HEK293 (cell line): ENCODE measurements around the gene EBF4.

Experiments used
- CTCF ChIA-PET: fragments of 350-600 bp; formaldehyde crosslinking; extraction: SDS; loops from one replicate; lab custom pipeline; 2021; ENCODE audit warnings: antibody characterized with exemption; lab: Yijun Ruan, JAX
- POLR2A ChIA-PET: fragments of 300-600 bp; formaldehyde crosslinking; extraction: SDS; loops from one replicate; lab custom pipeline; 2020; ENCODE audit warnings: antibody characterized with exemption, inconsistent platforms; lab: Yijun Ruan, JAX
- H3K27ac ChIP-seq: fragments of 200-500 bp; sonication (Bioruptor generic); 2 replicates; pipeline ENCODE4 v1.5.1; 2014; ENCODE audit warnings: low read depth, low read length, control low read depth, inconsistent platforms; ENCODE audit errors: extremely low read depth
- H3K36me3 ChIP-seq, 2 experiments: fragments of 200-500 bp in 1 of 2; sonication (Bioruptor generic) in 1 of 2; 1 replicate in 1 of 2; 2 replicates in 1 of 2; pipeline ENCODE4 v1.5.1; 2014 to 2017; ENCODE audit warnings: inconsistent platforms in 2 of 2, low read length in 2 of 2; ENCODE audit not compliant: control insufficient read depth in 2 of 2, insufficient read depth in 1 of 2
- H3K4me1 ChIP-seq: fragments of 200-500 bp; sonication (Bioruptor generic); 2 replicates; pipeline ENCODE4 v1.5.1; 2014; ENCODE audit warnings: mild to moderate bottlenecking, low read length, inconsistent platforms; ENCODE audit not compliant: control insufficient read depth, insufficient read depth
- H3K4me3 ChIP-seq: 2 replicates; pipeline ENCODE4 v1.5.1; 2011; ENCODE audit warnings: low read depth, mild to moderate bottlenecking, control low read depth, low read length, moderate library complexity
- H3K9me3 ChIP-seq: fragments of 200-500 bp; sonication (Bioruptor generic); 2 replicates; pipeline ENCODE4 v1.5.1; 2014; ENCODE audit warnings: low read depth, low read length, inconsistent platforms; ENCODE audit not compliant: control insufficient read depth, insufficient read depth
- KLF1 ChIP-seq: fragments of 450-650 bp; formaldehyde crosslinking; IDR thresholded peaks from 2 replicates; pipeline ENCODE4 v1.5.1; 2016; ENCODE audit warnings: missing biosample characterization, missing genetic modification characterization
- KLF8 ChIP-seq: fragments of 450-650 bp; formaldehyde crosslinking; IDR thresholded peaks from 2 replicates; pipeline ENCODE4 v1.5.1; 2016; ENCODE audit warnings: missing biosample characterization, missing genetic modification characterization
- REPIN1 ChIP-seq: fragments of 450-650 bp; formaldehyde crosslinking; IDR thresholded peaks from 2 replicates; pipeline ENCODE4 v1.5.1; 2017; ENCODE audit warnings: missing biosample characterization, missing genetic modification characterization, low read depth
- SP2 ChIP-seq: fragments of 450-650 bp; formaldehyde crosslinking; IDR thresholded peaks from 2 replicates; pipeline ENCODE4 v1.5.1; 2016; ENCODE audit warnings: missing biosample characterization, missing genetic modification characterization
- ZNF133 ChIP-seq: fragments of 450-650 bp; formaldehyde crosslinking; IDR thresholded peaks from 2 replicates; pipeline ENCODE4 v1.5.1; 2016; ENCODE audit warnings: missing biosample characterization, missing genetic modification characterization
- ZNF223 ChIP-seq: fragments of 450-650 bp; formaldehyde crosslinking; IDR thresholded peaks from 2 replicates; pipeline ENCODE4 v1.5.1; 2016; ENCODE audit warnings: missing biosample characterization, missing genetic modification characterization
- ZNF23 ChIP-seq: fragments of 450-650 bp; formaldehyde crosslinking; IDR thresholded peaks from 2 replicates; pipeline ENCODE4 v1.5.1; 2016; ENCODE audit warnings: missing biosample characterization, missing genetic modification characterization, borderline replicate concordance
- ZNF335 ChIP-seq: fragments of 450-650 bp; formaldehyde crosslinking; conservative IDR thresholded peaks from 2 replicates; pipeline ENCODE4 v1.5.1; 2016; ENCODE audit warnings: missing biosample characterization, missing genetic modification characterization
- ZNF341 ChIP-seq: fragments of 450-650 bp; formaldehyde crosslinking; IDR thresholded peaks from 2 replicates; pipeline ENCODE4; 2016; ENCODE audit warnings: low read depth, missing biosample characterization, missing genetic modification characterization
- ZNF366 ChIP-seq: fragments of 450-650 bp; formaldehyde crosslinking; conservative IDR thresholded peaks from 2 replicates; pipeline ENCODE4 v1.5.1; 2016; ENCODE audit warnings: missing biosample characterization, missing genetic modification characterization
- ZNF37A ChIP-seq: fragments of 450-650 bp; IDR thresholded peaks from 2 replicates; pipeline ENCODE4 v1.5.1; 2018; ENCODE audit warnings: missing biosample characterization, missing genetic modification characterization
- ZNF555 ChIP-seq: fragments of 450-650 bp; formaldehyde crosslinking; conservative IDR thresholded peaks from 2 replicates; pipeline ENCODE4 v1.5.1; 2017; ENCODE audit warnings: missing biosample characterization, mild to moderate bottlenecking, missing genetic modification characterization, inconsistent platforms
- ZNF76 ChIP-seq: fragments of 450-650 bp; formaldehyde crosslinking; IDR thresholded peaks from 2 replicates; pipeline ENCODE4; 2016; ENCODE audit warnings: low read depth, missing biosample characterization, missing genetic modification characterization, borderline replicate concordance
- TF ChIP-seq, protein P1 (sequence below): fragments of 450-650 bp; formaldehyde crosslinking; IDR thresholded peaks from 2 replicates; pipeline ENCODE4 v1.5.1; 2017; ENCODE audit warnings: missing biosample characterization, mild to moderate bottlenecking, missing genetic modification characterization, moderate library complexity
- TF ChIP-seq, protein P2 (sequence below): fragments of 450-650 bp; formaldehyde crosslinking; IDR thresholded peaks from 2 replicates; pipeline ENCODE4 v1.5.1; 2016; ENCODE audit warnings: missing biosample characterization, missing genetic modification characterization
- TF ChIP-seq, protein P3 (sequence below): fragments of 450-650 bp; formaldehyde crosslinking; conservative IDR thresholded peaks from 2 replicates; pipeline ENCODE4 v1.5.1; 2016; ENCODE audit warnings: low read depth, missing biosample characterization, missing genetic modification characterization

Gene EBF4

DNA sequence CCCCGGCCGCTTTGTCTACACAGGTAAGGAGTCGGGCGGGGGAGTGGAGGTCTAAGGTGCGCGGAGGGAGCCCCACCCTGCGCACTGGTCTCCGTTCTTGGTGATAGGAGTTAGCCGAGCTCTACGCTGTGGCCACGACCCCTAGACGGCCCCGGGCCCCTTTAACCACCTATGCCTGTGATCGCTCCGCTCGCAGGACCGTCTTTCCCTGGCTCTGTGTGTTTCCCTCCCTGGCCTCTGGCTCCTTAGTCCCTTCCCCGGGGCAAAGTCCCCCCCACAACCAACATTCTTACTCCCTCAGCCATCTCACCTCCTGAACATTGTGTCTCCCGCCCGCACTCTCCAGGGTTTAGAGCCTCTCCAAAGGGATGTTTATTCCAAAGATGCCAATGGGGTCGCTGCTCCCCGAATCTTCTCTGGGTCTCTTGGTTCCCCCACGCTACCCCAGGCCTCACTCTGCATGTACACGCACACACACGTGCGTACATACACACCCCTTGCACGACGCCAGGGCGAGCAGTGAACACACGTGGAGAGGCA, 57.4 kb downstream of the EBF4 start:
- Histone ChIP-seq H3K9me3 (no peaks in the 10 kb centered on the region), H3K27ac (no peak overlapping the region), H3K36me3 (no peaks in the 10 kb centered on the region), H3K4me3 (no peak overlapping the region), H3K4me1 (peaks cover 3% of the 10 kb centered on the region)
- ChIA-PET CTCF (no interaction called here), POLR2A (no interaction called here)
- TF ChIP-seq, protein P1, sequence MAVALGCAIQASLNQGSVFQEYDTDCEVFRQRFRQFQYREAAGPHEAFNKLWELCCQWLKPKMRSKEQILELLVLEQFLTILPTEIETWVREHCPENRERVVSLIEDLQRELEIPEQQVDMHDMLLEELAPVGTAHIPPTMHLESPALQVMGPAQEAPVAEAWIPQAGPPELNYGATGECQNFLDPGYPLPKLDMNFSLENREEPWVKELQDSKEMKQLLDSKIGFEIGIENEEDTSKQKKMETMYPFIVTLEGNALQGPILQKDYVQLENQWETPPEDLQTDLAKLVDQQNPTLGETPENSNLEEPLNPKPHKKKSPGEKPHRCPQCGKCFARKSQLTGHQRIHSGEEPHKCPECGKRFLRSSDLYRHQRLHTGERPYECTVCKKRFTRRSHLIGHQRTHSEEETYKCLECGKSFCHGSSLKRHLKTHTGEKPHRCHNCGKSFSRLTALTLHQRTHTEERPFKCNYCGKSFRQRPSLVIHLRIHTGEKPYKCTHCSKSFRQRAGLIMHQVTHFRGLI (tag by site-specific recombination) = no peak
- TF ChIP-seq ZNF223 (tag by site-specific recombination) = no peak
- TF ChIP-seq, protein P2, sequence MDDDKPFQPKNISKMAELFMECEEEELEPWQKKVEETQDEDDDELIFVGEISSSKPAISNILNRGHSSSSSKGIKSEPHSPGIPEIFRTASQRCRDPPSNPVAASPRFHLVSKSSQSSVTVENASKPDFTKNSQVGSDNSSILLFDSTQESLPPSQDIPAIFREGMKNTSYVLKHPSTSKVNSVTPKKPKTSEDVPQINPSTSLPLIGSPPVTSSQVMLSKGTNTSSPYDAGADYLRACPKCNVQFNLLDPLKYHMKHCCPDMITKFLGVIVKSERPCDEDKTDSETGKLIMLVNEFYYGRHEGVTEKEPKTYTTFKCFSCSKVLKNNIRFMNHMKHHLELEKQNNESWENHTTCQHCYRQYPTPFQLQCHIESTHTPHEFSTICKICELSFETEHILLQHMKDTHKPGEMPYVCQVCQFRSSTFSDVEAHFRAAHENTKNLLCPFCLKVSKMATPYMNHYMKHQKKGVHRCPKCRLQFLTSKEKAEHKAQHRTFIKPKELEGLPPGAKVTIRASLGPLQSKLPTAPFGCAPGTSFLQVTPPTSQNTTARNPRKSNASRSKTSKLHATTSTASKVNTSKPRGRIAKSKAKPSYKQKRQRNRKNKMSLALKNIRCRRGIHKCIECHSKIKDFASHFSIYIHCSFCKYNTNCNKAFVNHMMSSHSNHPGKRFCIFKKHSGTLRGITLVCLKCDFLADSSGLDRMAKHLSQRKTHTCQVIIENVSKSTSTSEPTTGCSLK (tag by site-specific recombination) = no peak

DNA sequence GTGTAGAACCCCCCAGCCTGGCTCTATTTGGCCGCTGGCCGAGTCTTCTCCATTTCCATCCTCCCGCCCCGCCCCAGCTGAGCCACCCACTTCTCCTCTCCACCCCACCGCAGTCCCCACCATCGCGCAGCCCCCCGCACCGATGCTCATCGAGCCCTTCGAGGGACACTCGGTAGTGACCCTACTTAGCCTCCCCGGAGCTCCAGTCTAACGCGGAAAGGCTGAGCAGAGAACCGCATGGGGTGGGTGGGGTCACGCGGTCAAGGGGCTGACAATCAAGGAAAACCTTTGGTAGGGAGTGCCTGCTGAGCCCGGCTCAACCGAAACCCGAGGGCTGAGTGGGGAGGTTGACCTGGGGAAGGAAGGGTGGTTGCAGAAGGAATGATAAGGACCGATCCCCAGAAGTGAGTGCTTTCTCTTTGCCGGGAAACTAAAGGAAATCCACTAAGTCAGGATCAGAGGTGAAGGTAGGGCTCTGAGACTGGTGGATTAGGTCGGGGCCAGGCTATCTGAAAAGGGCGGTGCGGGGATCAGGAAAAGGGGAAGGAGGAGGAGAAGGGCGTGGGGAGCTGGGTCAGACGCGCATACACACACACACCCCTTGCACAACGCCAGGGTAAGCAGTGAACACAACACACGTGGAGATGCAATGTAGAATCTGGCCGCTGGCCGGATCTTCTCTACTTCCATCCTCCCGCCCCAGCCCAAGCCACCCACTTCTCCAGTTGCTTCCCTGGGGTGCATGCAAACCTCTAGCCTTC, 58.1 kb downstream of the EBF4 start:
- POLR2A ChIA-PET = no interaction called here
- peaks cover 3% of the 10 kb centered on the region for H3K4me1 ChIP-seq
- H3K27ac ChIP-seq = no peak overlapping the region
- H3K36me3 ChIP-seq = no peaks in the 10 kb centered on the region
- H3K4me3 ChIP-seq = no peak overlapping the region
- CTCF ChIA-PET = no interaction called here
- TF ChIP-seq ZNF23 (tag by site-specific recombination) (no peak), ZNF555 (tag by site-specific recombination) (no peak), ZNF133 (no peak), ZNF335 (tag by site-specific recombination) (no peak), KLF8 (no peak), REPIN1 (no peak), ZNF37A (tag by site-specific recombination) (no peak), ZNF366 (0 out of 2 replicates have a peak, but pooled peaks have one; percentile 24), ZNF76 (tag by site-specific recombination) (no peak), ZNF341 (tag by site-specific recombination) (peak; percentile 24; the same call in 1 of the 2 replicates), SP2 (peak; percentile 3; the same call in 1 of the 2 replicates), KLF1 (tag by site-specific recombination) (0 out of 2 replicates have a peak, but pooled peaks have one; percentile 50)
- TF ChIP-seq, protein P3, sequence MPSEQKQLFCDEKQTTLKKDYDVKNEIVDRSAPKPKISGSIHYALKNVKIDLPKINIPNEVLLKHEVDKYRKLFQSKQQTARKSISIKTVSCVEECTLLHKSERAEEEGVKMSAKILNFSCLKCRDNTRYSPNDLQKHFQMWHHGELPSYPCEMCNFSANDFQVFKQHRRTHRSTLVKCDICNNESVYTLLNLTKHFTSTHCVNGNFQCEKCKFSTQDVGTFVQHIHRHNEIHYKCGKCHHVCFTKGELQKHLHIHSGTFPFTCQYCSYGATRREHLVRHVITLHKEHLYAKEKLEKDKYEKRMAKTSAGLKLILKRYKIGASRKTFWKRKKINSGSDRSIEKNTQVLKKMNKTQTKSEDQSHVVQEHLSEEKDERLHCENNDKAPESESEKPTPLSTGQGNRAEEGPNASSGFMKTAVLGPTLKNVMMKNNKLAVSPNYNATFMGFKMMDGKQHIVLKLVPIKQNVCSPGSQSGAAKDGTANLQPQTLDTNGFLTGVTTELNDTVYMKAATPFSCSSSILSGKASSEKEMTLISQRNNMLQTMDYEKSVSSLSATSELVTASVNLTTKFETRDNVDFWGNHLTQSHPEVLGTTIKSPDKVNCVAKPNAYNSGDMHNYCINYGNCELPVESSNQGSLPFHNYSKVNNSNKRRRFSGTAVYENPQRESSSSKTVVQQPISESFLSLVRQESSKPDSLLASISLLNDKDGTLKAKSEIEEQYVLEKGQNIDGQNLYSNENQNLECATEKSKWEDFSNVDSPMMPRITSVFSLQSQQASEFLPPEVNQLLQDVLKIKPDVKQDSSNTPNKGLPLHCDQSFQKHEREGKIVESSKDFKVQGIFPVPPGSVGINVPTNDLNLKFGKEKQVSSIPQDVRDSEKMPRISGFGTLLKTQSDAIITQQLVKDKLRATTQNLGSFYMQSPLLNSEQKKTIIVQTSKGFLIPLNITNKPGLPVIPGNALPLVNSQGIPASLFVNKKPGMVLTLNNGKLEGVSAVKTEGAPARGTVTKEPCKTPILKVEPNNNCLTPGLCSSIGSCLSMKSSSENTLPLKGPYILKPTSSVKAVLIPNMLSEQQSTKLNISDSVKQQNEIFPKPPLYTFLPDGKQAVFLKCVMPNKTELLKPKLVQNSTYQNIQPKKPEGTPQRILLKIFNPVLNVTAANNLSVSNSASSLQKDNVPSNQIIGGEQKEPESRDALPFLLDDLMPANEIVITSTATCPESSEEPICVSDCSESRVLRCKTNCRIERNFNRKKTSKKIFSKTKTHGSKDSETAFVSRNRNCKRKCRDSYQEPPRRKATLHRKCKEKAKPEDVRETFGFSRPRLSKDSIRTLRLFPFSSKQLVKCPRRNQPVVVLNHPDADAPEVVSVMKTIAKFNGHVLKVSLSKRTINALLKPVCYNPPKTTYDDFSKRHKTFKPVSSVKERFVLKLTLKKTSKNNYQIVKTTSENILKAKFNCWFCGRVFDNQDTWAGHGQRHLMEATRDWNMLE (tag by site-specific recombination) = no peak
- H3K9me3 ChIP-seq = no peaks in the 10 kb centered on the region
